HEK293 (cell line): ENCODE measurements around the gene SERPINB2.

ENCODE experiments used
- CTCF ChIA-PET: fragments of 350-600 bp; formaldehyde crosslinking; extraction: SDS; loops from one replicate; lab custom pipeline; 2021; ENCODE audit warnings: antibody characterized with exemption; lab: Yijun Ruan, JAX
- POLR2A ChIA-PET: fragments of 300-600 bp; formaldehyde crosslinking; extraction: SDS; loops from one replicate; lab custom pipeline; 2020; ENCODE audit warnings: antibody characterized with exemption, inconsistent platforms; lab: Yijun Ruan, JAX
- H3K27ac ChIP-seq: fragments of 200-500 bp; sonication (Bioruptor generic); 2 replicates; pipeline ENCODE4 v1.5.1; 2014; ENCODE audit warnings: low read depth, low read length, control low read depth, inconsistent platforms; ENCODE audit errors: extremely low read depth
- H3K36me3 ChIP-seq, 2 experiments: fragments of 200-500 bp in 1 of 2; sonication (Bioruptor generic) in 1 of 2; 1 replicate in 1 of 2; 2 replicates in 1 of 2; pipeline ENCODE4 v1.5.1; 2014 to 2017; ENCODE audit warnings: inconsistent platforms in 2 of 2, low read length in 2 of 2; ENCODE audit not compliant: control insufficient read depth in 2 of 2, insufficient read depth in 1 of 2
- H3K4me1 ChIP-seq: fragments of 200-500 bp; sonication (Bioruptor generic); 2 replicates; pipeline ENCODE4 v1.5.1; 2014; ENCODE audit warnings: mild to moderate bottlenecking, low read length, inconsistent platforms; ENCODE audit not compliant: control insufficient read depth, insufficient read depth
- H3K4me3 ChIP-seq: 2 replicates; pipeline ENCODE4 v1.5.1; 2011; ENCODE audit warnings: low read depth, mild to moderate bottlenecking, control low read depth, low read length, moderate library complexity
- H3K9me3 ChIP-seq: fragments of 200-500 bp; sonication (Bioruptor generic); 2 replicates; pipeline ENCODE4 v1.5.1; 2014; ENCODE audit warnings: low read depth, low read length, inconsistent platforms; ENCODE audit not compliant: control insufficient read depth, insufficient read depth
- AEBP2 ChIP-seq: fragments of 450-650 bp; formaldehyde crosslinking; IDR thresholded peaks from 2 replicates; pipeline ENCODE4 v1.5.1; 2016; ENCODE audit warnings: missing biosample characterization, missing genetic modification characterization, borderline replicate concordance
- KLF10 ChIP-seq: fragments of 450-650 bp; IDR thresholded peaks from 2 replicates; pipeline ENCODE4 v1.5.1; 2018; ENCODE audit warnings: missing biosample characterization, mild to moderate bottlenecking, missing genetic modification characterization
- KLF9 ChIP-seq: fragments of 450-650 bp; formaldehyde crosslinking; IDR thresholded peaks from 2 replicates; pipeline ENCODE4 v1.5.1; 2016; ENCODE audit warnings: missing biosample characterization, missing genetic modification characterization, low read depth
- MZF1 ChIP-seq: fragments of 450-650 bp; formaldehyde crosslinking; IDR thresholded peaks from 2 replicates; pipeline ENCODE4 v1.5.1; 2017; ENCODE audit warnings: missing biosample characterization, missing genetic modification characterization, borderline replicate concordance
- SCRT2 ChIP-seq: fragments of 450-650 bp; formaldehyde crosslinking; IDR thresholded peaks from 2 replicates; pipeline ENCODE4 v1.5.1; 2016; ENCODE audit warnings: missing biosample characterization, missing genetic modification characterization
- WT1 ChIP-seq: fragments of 450-650 bp; formaldehyde crosslinking; IDR thresholded peaks from 2 replicates; pipeline ENCODE4 v1.5.1; 2016; ENCODE audit warnings: missing biosample characterization, missing genetic modification characterization
- ZBTB26 ChIP-seq: fragments of 450-650 bp; formaldehyde crosslinking; optimal IDR thresholded peaks from 2 replicates; pipeline ENCODE3; 2016; ENCODE audit warnings: missing biosample characterization, mild to moderate bottlenecking, missing genetic modification characterization
- ZEB2 ChIP-seq: fragments of 450-650 bp; formaldehyde crosslinking; IDR thresholded peaks from 2 replicates; pipeline ENCODE4 v1.5.1; 2016; ENCODE audit warnings: missing biosample characterization, missing genetic modification characterization
- ZNF138 ChIP-seq: fragments of 450-650 bp; formaldehyde crosslinking; IDR thresholded peaks from 2 replicates; pipeline ENCODE4 v1.5.1; 2016; ENCODE audit warnings: missing biosample characterization, missing genetic modification characterization, borderline replicate concordance
- ZNF140 ChIP-seq: fragments of 450-650 bp; formaldehyde crosslinking; IDR thresholded peaks from 2 replicates; pipeline ENCODE4 v1.5.1; 2016; ENCODE audit warnings: missing biosample characterization, missing genetic modification characterization
- ZNF19 ChIP-seq: fragments of 450-650 bp; formaldehyde crosslinking; IDR thresholded peaks from 2 replicates; pipeline ENCODE4; 2016; ENCODE audit warnings: missing biosample characterization, missing genetic modification characterization, low read depth
- ZNF239 ChIP-seq: fragments of 450-650 bp; formaldehyde crosslinking; IDR thresholded peaks from 2 replicates; pipeline ENCODE4 v1.5.1; 2016; ENCODE audit warnings: missing biosample characterization, missing genetic modification characterization
- ZNF324 ChIP-seq: fragments of 450-650 bp; formaldehyde crosslinking; IDR thresholded peaks from 2 replicates; pipeline ENCODE4 v1.5.1; 2016; ENCODE audit warnings: missing biosample characterization, missing genetic modification characterization
- ZNF354C ChIP-seq: fragments of 450-650 bp; formaldehyde crosslinking; IDR thresholded peaks from 2 replicates; pipeline ENCODE4 v1.5.1; 2016; ENCODE audit warnings: missing biosample characterization, missing genetic modification characterization, low read depth, borderline replicate concordance
- ZNF362 ChIP-seq: fragments of 450-650 bp; formaldehyde crosslinking; IDR thresholded peaks from 2 replicates; pipeline ENCODE4 v1.5.1; 2016; ENCODE audit warnings: missing biosample characterization, missing genetic modification characterization
- ZNF398 ChIP-seq: fragments of 450-650 bp; formaldehyde crosslinking; IDR thresholded peaks from 2 replicates; pipeline ENCODE4 v1.5.1; 2017; ENCODE audit warnings: missing biosample characterization, missing genetic modification characterization
- ZNF423 ChIP-seq: fragments of 450-650 bp; formaldehyde crosslinking; IDR thresholded peaks from 2 replicates; pipeline ENCODE4 v1.5.1; 2016; ENCODE audit warnings: missing biosample characterization, missing genetic modification characterization
- ZNF473 ChIP-seq: fragments of 450-650 bp; formaldehyde crosslinking; IDR thresholded peaks from 2 replicates; pipeline ENCODE4 v1.5.1; 2017; ENCODE audit warnings: missing biosample characterization, missing genetic modification characterization
- ZNF549 ChIP-seq: fragments of 450-650 bp; IDR thresholded peaks from 2 replicates; pipeline ENCODE4 v1.5.1; 2018; ENCODE audit warnings: missing biosample characterization, missing genetic modification characterization, mild to moderate bottlenecking, inconsistent platforms, moderate library complexity
- ZNF768 ChIP-seq: fragments of 450-650 bp; formaldehyde crosslinking; IDR thresholded peaks from 2 replicates; pipeline ENCODE4 v1.5.1; 2018; ENCODE audit warnings: missing biosample characterization, mild to moderate bottlenecking, missing genetic modification characterization
- ZNF776 ChIP-seq: fragments of 450-650 bp; formaldehyde crosslinking; IDR thresholded peaks from 2 replicates; pipeline ENCODE4 v1.5.0; 2017; ENCODE audit warnings: missing biosample characterization, missing genetic modification characterization, borderline replicate concordance
- ZSCAN30 ChIP-seq: fragments of 450-650 bp; IDR thresholded peaks from 2 replicates; pipeline ENCODE4 v1.5.1; 2018; ENCODE audit warnings: missing biosample characterization, mild to moderate bottlenecking, missing genetic modification characterization, moderate library complexity
- ZSCAN5A ChIP-seq: fragments of 450-650 bp; formaldehyde crosslinking; IDR thresholded peaks from 2 replicates; pipeline ENCODE4 v1.5.1; 2016; ENCODE audit warnings: missing biosample characterization, missing genetic modification characterization

Gene SERPINB2

GRCh38 chr18:63897072-63897471 is 9.6 kb downstream of the SERPINB2 start (continued):
- no peak for TF ChIP-seq AEBP2
- no peak for TF ChIP-seq ZNF473
- no peak for TF ChIP-seq ZEB2 (tag by site-specific recombination)
- no peak for TF ChIP-seq ZNF140 (tag by site-specific recombination)
- TF ChIP-seq ZNF423 (tag by site-specific recombination), result no peak

DNA sequence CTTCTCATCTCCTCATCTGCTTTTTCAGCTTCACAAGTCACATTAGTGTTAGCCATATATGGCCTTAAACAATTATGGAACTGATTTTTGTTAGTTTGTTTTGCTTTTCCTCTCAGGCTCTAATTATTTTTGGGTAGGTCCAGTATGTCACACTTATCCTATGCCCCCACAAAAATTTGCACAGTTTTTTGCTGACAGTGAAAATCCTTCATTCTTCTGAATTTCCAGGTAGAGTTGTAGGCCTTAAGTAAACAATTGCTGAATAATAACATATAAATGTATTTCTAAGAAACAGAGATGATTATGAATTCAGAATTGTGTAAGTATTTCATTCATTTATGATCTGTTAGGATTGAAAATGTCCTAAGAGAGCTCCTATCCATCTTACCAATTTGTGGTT is 11.7 kb downstream of the SERPINB2 start:
- no peak overlapping the region for H3K4me3 ChIP-seq
- no peak overlapping the region for H3K27ac ChIP-seq
- CTCF ChIA-PET, result interaction anchor here (3.2 kb wide), 1 partner anchor 37 kb away, joined by 11 read pairs; no protein-coding TSS in a partner anchor
- no peaks in the 10 kb centered on the region for H3K4me1 ChIP-seq
- H3K9me3 ChIP-seq, result no peaks in the 10 kb centered on the region
- no peak for TF ChIP-seq ZNF362
- no peak for TF ChIP-seq ZNF239 (tag by site-specific recombination)
- no peak for TF ChIP-seq KLF10 (tag by site-specific recombination)
- TF ChIP-seq ZNF138 (tag by site-specific recombination), result no peak
- no peak for TF ChIP-seq KLF9 (tag by site-specific recombination)
- no peak for TF ChIP-seq ZNF354C (tag by site-specific recombination)
- TF ChIP-seq ZNF19, result no peak
- TF ChIP-seq ZBTB26 (tag by site-specific recombination), result no peak
- no peak for TF ChIP-seq WT1 (tag by site-specific recombination)
- TF ChIP-seq ZNF324 (tag by site-specific recombination), result no peak
- no peak for TF ChIP-seq ZSCAN30 (tag by site-specific recombination)
- no peak for TF ChIP-seq ZNF549 (tag by site-specific recombination)
- TF ChIP-seq ZNF398, result no peak
- no peak for TF ChIP-seq ZSCAN5A
- TF ChIP-seq ZNF768, result no peak
- no peak for TF ChIP-seq ZNF776 (tag by site-specific recombination)
- no peak for TF ChIP-seq SCRT2
- TF ChIP-seq MZF1 (tag by site-specific recombination), result no peak
- POLR2A ChIA-PET, result no interaction called here
- no peaks in the 10 kb centered on the region for H3K36me3 ChIP-seq
